Measurements from ENCODE around the gene BOD1. TPM values are rescaled to one million over a fixed set of nuclear protein-coding genes. Genes with fewer than 3 reads are reported as not detected.

The BOD1 gene
- total and polyA plus RNA-seq, 4 donors: 15.1 to 16.0 (median 15.6) TPM

DNA sequence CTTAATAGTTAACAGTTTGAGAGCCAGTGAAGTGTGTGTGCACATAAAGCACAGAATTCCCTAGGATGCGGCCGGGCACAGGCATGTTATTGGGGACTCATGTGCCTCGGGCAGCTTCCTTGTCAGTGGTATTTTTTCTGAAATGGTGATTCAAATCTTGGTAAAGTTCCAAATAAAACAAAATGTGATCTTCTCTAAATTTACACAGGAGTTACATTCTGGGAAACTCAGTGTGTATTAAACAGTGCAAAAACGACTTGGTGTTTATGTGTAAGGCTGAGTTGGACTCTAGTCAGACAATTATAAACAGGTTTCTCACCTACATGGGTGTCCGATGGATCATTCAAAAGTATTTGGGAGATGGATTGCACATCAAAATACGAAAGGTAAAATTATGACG, 48.9 kb downstream of the BOD1 start (continued):
- TF ChIP-seq, protein P1, sequence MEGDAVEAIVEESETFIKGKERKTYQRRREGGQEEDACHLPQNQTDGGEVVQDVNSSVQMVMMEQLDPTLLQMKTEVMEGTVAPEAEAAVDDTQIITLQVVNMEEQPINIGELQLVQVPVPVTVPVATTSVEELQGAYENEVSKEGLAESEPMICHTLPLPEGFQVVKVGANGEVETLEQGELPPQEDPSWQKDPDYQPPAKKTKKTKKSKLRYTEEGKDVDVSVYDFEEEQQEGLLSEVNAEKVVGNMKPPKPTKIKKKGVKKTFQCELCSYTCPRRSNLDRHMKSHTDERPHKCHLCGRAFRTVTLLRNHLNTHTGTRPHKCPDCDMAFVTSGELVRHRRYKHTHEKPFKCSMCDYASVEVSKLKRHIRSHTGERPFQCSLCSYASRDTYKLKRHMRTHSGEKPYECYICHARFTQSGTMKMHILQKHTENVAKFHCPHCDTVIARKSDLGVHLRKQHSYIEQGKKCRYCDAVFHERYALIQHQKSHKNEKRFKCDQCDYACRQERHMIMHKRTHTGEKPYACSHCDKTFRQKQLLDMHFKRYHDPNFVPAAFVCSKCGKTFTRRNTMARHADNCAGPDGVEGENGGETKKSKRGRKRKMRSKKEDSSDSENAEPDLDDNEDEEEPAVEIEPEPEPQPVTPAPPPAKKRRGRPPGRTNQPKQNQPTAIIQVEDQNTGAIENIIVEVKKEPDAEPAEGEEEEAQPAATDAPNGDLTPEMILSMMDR (IDR thresholded peaks at IDR 0.05; ENCODE audit: low read depth, low read length, missing input control): no peak
- TF ChIP-seq SP1 (IDR thresholded peaks at IDR 0.05) (no peak), RAD21 (IDR thresholded peaks at IDR 0.05) (no peak), YY1 (IDR thresholded peaks at IDR 0.05) (no peak)

DNA sequence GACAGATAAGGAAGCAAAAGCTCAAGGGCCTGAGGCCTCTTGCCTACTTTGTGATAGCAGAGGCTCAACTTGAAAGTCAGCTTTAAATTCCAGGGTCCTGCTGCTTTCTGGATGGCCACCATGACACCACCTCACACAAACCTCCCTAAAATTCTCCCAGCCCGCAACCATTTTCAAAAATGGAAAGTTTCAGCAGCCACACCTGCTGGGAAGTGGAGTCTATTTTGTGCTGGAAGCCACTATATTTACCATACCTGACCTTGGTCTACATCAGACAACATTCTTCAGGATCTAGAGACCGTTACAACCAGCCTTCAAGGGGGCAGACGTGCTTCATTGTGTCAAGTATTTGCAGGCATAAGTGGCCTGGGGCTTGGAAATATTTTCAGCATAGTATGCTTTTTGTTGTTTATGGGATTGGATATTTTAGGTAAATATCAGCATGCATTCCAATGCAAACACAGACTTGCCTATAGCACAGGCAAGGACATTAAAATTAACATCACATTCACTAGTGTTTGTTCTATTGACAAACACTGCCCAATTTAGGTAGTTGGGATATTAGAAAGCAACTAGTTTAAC, 50.9 kb downstream of the BOD1 start:
- no peaks in the 10 kb centered on the region for H3K4me1 ChIP-seq (ENCODE audit: control insufficient read depth in 4 of 4, insufficient read depth in 4 of 4, low read length in 3 of 4)
- no peak for DNase-seq (ENCODE audit: low spot score)
- no peak overlapping the region for H3K9ac ChIP-seq (ENCODE audit: low read depth in 1 of 2, low read length in 2 of 2)
- WGBS: 79% methylated on average over 3 of the region's 3 CpGs
- H3K4me3 ChIP-seq (ENCODE audit: low read depth in 1 of 3, low read length in 3 of 3): no peak overlapping the region
- H3K27me3 ChIP-seq (ENCODE audit: control insufficient read depth in 4 of 4, insufficient read depth in 4 of 4, low read length in 3 of 4): peaks cover 0 to 5% (median 0%) of the 10 kb centered on the region in 4 donors
- H3K36me3 ChIP-seq (ENCODE audit: control insufficient read depth in 4 of 4, insufficient read depth in 3 of 4, low read depth in 1 of 4, low read length in 3 of 4): no peaks in the 10 kb centered on the region
- TF ChIP-seq, protein P2, sequence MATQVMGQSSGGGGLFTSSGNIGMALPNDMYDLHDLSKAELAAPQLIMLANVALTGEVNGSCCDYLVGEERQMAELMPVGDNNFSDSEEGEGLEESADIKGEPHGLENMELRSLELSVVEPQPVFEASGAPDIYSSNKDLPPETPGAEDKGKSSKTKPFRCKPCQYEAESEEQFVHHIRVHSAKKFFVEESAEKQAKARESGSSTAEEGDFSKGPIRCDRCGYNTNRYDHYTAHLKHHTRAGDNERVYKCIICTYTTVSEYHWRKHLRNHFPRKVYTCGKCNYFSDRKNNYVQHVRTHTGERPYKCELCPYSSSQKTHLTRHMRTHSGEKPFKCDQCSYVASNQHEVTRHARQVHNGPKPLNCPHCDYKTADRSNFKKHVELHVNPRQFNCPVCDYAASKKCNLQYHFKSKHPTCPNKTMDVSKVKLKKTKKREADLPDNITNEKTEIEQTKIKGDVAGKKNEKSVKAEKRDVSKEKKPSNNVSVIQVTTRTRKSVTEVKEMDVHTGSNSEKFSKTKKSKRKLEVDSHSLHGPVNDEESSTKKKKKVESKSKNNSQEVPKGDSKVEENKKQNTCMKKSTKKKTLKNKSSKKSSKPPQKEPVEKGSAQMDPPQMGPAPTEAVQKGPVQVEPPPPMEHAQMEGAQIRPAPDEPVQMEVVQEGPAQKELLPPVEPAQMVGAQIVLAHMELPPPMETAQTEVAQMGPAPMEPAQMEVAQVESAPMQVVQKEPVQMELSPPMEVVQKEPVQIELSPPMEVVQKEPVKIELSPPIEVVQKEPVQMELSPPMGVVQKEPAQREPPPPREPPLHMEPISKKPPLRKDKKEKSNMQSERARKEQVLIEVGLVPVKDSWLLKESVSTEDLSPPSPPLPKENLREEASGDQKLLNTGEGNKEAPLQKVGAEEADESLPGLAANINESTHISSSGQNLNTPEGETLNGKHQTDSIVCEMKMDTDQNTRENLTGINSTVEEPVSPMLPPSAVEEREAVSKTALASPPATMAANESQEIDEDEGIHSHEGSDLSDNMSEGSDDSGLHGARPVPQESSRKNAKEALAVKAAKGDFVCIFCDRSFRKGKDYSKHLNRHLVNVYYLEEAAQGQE (IDR thresholded peaks at IDR 0.05): no peak
- TF ChIP-seq EGR1 (IDR thresholded peaks at IDR 0.05; ENCODE audit: low read depth in 2 of 2) (no peak), YY1 (IDR thresholded peaks at IDR 0.05) (no peak), SP1 (IDR thresholded peaks at IDR 0.05) (no peak), RAD21 (IDR thresholded peaks at IDR 0.05) (no peak), NR2F2 (IDR thresholded peaks at IDR 0.05) (no peak), FOXA1 (IDR thresholded peaks at IDR 0.05) (no peak)
- TF ChIP-seq, protein P3, sequence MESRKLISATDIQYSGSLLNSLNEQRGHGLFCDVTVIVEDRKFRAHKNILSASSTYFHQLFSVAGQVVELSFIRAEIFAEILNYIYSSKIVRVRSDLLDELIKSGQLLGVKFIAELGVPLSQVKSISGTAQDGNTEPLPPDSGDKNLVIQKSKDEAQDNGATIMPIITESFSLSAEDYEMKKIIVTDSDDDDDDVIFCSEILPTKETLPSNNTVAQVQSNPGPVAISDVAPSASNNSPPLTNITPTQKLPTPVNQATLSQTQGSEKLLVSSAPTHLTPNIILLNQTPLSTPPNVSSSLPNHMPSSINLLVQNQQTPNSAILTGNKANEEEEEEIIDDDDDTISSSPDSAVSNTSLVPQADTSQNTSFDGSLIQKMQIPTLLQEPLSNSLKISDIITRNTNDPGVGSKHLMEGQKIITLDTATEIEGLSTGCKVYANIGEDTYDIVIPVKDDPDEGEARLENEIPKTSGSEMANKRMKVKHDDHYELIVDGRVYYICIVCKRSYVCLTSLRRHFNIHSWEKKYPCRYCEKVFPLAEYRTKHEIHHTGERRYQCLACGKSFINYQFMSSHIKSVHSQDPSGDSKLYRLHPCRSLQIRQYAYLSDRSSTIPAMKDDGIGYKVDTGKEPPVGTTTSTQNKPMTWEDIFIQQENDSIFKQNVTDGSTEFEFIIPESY (IDR thresholded peaks at IDR 0.05): no peak
- H3K27ac ChIP-seq (ENCODE audit: low read depth in 1 of 2, low read length in 2 of 2): no peak overlapping the region
- H3K9me3 ChIP-seq (ENCODE audit: control insufficient read depth in 4 of 4, low read length in 3 of 4): peaks cover 4 to 12% (median 9%) of the 10 kb centered on the region in 4 donors

DNA sequence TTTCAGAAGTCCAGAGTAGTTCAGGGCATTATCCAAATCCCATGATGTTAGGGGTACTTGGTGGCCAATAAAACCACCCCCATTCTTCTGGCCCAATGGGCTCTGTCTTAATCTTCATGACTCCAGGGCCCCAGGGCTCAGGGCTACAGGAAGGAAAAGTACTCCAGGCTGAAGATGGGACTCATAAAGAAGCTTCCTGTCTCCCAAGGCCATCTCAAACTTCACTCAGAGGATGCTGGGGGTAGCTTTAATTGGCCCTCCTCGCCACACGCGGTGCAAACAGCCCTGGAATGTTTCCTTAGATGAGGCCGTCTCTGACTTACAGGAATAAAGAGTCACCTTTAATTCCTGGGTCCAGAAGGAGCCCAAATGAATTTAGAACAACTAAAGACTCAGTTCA, 52.3 kb downstream of the BOD1 start:
- WGBS: 56% methylated on average over 4 of the region's 4 CpGs
- peaks cover 0 to 5% (median 0%) of the 10 kb centered on the region in 4 donors for H3K27me3 ChIP-seq (ENCODE audit: control insufficient read depth in 4 of 4, insufficient read depth in 4 of 4, low read length in 3 of 4)
- TF ChIP-seq FOXA1 (IDR thresholded peaks at IDR 0.05) (no peak), YY1 (IDR thresholded peaks at IDR 0.05) (no peak), EGR1 (IDR thresholded peaks at IDR 0.05; ENCODE audit: low read depth in 2 of 2) (no peak), RXRA (IDR thresholded peaks at IDR 0.05) (no peak), HNF4G (IDR thresholded peaks at IDR 0.05) (no peak), RAD21 (IDR thresholded peaks at IDR 0.05) (no peak), JUND (IDR thresholded peaks at IDR 0.05) (no peak)
- TF ChIP-seq, protein P2 (IDR thresholded peaks at IDR 0.05): no peak
- TF ChIP-seq, protein P4, sequence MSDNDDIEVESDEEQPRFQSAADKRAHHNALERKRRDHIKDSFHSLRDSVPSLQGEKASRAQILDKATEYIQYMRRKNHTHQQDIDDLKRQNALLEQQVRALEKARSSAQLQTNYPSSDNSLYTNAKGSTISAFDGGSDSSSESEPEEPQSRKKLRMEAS (IDR thresholded peaks at IDR 0.05): no peak
- TF ChIP-seq, protein P1 (IDR thresholded peaks at IDR 0.05; ENCODE audit: low read depth, low read length, missing input control): no peak
- TF ChIP-seq, protein P5, sequence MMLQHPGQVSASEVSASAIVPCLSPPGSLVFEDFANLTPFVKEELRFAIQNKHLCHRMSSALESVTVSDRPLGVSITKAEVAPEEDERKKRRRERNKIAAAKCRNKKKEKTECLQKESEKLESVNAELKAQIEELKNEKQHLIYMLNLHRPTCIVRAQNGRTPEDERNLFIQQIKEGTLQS (IDR thresholded peaks at IDR 0.05): no peak

More for the DNA sequence above, 52.3 kb downstream of the BOD1 start:
- Histone ChIP-seq H3K4me1 (ENCODE audit: control insufficient read depth in 4 of 4, insufficient read depth in 4 of 4, low read length in 3 of 4) (no peaks in the 10 kb centered on the region), H3K36me3 (ENCODE audit: control insufficient read depth in 4 of 4, insufficient read depth in 3 of 4, low read depth in 1 of 4, low read length in 3 of 4) (no peaks in the 10 kb centered on the region), H3K4me3 (ENCODE audit: low read depth in 1 of 3, low read length in 3 of 3) (no peak overlapping the region), H3K27ac (ENCODE audit: low read depth in 1 of 2, low read length in 2 of 2) (no peak overlapping the region), H3K9me3 (ENCODE audit: control insufficient read depth in 4 of 4, low read length in 3 of 4) (peaks cover 4 to 21% (median 13%) of the 10 kb centered on the region in 4 donors), H3K9ac (ENCODE audit: low read depth in 1 of 2, low read length in 2 of 2) (no peak overlapping the region)
- DNase-seq (ENCODE audit: low spot score): no peak

All from liver (tissue), 9 donors.